ENCODE data around the gene COL5A1. TPM values are rescaled to one million over a fixed set of nuclear protein-coding genes. Genes with fewer than 3 reads are reported as not detected.
"Not testable (repeated sequence)": the region's sequence is repeated elsewhere in the genome, so short reads cannot be mapped to it uniquely, and the experiment has no call there.

Gene COL5A1
- total RNA-seq, 1 donor from 2014 or later, result not detected

DNA sequence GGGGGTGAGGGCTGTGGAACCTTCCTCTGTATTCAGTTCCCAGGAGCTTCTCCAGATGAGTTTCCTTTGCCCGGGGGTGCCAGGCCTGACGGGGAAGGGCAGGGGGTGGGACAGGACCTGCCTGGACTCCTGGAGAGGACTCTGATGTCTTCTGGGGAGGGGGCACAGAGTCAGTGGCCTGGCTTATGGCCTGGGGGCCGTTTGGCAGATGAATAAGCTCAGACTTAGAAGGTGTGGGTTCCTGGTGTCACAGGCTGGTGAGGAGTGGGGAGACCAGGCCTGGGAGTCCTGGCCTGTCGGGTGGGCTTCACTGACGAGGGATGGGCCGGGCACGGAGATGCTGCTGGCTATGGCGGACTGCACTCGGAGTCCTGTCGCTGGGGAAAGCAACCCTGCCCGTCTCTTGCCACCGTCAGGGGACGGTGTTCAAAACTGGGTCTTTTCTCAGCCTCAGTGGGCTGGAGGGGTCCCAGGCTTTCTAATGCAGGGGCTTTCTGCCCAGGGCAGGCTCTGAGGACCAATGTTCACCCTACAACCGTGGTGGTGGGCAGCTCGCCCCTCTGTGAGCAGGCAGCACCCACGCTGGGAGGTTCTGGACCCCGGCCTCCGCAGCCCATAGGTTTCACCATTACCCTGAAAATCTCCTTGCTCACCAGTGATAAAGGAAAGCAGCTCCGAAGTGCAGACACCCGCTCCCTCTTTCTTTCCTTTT lies 16.2 kb downstream of the COL5A1 start:
- H3K27me3 Mint-ChIP-seq, result no peaks in the 10 kb centered on the region
- H3K4me3 Mint-ChIP-seq, result no peak overlapping the region
- intact Hi-C loops (cut with micrococcal nuclease), result no loop called here
- H3K27ac Mint-ChIP-seq, result no peak overlapping the region
- no peaks in the 10 kb centered on the region for H3K4me1 Mint-ChIP-seq
- H3K9me3 Mint-ChIP-seq, result no peaks in the 10 kb centered on the region
- DNase-seq, result no peak
- H3K36me3 Mint-ChIP-seq (ENCODE audit: low read depth), result no peaks in the 10 kb centered on the region

DNA sequence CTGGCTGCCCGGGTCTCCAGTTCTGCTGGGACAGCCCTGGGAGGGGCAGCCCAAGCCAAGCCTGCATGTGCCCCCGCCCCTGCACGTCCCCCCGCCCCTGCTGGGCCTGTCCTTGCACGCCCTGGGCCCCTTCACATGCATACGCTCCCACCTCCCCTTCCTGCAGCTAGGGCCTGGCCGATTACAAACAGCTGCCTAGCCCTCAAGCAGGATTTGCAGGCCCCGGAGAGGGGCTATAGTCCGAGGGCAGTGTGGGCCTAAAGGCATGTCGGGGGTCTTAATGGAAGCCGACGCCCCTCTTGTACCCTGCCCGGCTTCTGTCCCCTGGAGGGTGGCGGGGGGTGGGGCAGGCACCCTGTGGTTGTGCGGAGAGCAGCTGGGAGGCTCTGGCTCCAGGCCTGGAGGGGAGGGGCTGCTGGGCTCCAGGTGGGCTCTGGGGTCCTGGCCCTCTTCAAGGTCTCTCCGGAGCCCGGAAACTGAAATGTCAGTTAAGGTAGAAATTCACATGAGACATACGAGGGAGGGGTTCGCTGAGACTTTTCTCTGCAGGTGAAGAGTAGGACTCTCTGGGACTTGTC lies 16.9 kb downstream of the COL5A1 start:
- Mint-ChIP-seq H3K27ac (no peak overlapping the region), H3K4me1 (no peaks in the 10 kb centered on the region), H3K27me3 (no peaks in the 10 kb centered on the region), H3K36me3 (ENCODE audit: low read depth) (no peaks in the 10 kb centered on the region), H3K9me3 (no peaks in the 10 kb centered on the region), H3K4me3 (no peak overlapping the region)
- intact Hi-C loops (cut with micrococcal nuclease), result no loop called here
- DNase-seq, result no peak

DNA sequence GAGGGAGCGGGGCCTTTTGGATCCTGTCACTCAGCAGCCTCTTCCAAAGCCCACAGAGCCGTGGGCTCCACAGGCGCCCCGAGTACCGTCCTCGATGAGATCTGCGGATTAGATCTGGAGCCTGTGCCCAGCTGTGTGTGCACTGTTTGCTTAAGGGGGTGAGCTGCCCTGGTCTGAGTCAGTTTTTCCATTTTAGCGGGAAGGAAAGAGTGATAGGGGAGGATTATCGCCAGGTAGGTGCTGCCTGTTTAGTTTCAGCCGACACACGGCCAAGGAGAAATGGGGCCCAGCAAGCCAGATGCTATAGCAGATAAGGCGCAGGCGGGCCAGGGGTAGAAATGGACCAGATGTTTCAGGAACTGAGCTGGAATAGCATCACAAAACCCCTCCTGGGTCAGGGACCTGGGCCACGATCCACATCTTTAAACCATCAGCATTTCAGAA lies 18.1 kb downstream of the COL5A1 start:
- no peaks in the 10 kb centered on the region for H3K4me1 Mint-ChIP-seq
- no peaks in the 10 kb centered on the region for H3K9me3 Mint-ChIP-seq
- no peaks in the 10 kb centered on the region for H3K27me3 Mint-ChIP-seq
- DNase-seq, result no peak
- intact Hi-C loops (cut with micrococcal nuclease), result no loop called here
- no peak overlapping the region for H3K4me3 Mint-ChIP-seq
- H3K27ac Mint-ChIP-seq, result no peak overlapping the region
- H3K36me3 Mint-ChIP-seq (ENCODE audit: low read depth), result no peaks in the 10 kb centered on the region

DNA sequence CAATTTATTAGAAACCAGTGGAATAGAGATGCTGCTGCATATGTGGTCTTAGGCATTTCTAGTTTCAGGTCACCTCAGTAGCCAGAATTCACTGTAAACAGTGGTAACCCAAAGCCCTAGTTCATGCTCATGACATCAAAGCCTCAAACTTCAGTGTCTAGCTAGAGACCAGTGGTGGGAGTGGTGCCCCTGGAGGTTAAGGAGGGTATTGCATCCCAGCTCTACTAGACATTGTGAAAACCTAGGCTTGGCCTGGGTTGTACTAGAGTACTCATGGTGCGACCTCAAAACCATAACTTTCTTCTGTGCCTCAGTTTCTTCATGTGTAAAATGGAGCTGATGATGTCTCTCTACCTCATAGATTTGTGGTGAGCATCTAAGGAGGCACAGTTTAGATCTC lies 18.8 kb downstream of the COL5A1 start:
- Mint-ChIP-seq H3K4me3 (no peak overlapping the region), H3K36me3 (ENCODE audit: low read depth) (no peaks in the 10 kb centered on the region), H3K27me3 (no peaks in the 10 kb centered on the region), H3K9me3 (no peaks in the 10 kb centered on the region), H3K27ac (no peak overlapping the region), H3K4me1 (no peaks in the 10 kb centered on the region)
- no peak for DNase-seq
- intact Hi-C loops (cut with micrococcal nuclease), result no loop called here

DNA sequence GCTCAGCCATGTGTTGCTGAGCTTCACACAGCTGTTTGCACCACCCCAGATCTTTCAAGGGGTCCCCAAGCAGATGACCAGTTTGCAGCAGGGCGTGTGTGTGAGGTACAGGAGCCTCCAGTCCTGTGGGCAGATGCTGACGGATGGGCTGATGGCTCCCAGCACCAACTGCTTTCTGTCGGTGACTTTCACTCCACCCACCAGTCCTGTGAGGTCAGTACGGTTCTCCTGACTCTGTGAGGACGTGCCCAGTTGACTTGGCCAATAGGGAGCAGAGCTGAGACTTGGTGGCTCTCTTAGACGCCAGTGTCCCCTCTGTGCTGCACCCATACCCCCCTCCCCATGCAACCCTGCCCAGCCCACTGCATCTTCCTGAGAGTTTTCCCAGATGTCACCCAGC lies 19.7 kb downstream of the COL5A1 start:
- DNase-seq, result no peak
- no peaks in the 10 kb centered on the region for H3K4me1 Mint-ChIP-seq
- intact Hi-C loops (cut with micrococcal nuclease), result no loop called here
- no peaks in the 10 kb centered on the region for H3K27me3 Mint-ChIP-seq
- no peaks in the 10 kb centered on the region for H3K9me3 Mint-ChIP-seq
- H3K4me3 Mint-ChIP-seq, result no peak overlapping the region
- no peaks in the 10 kb centered on the region for H3K36me3 Mint-ChIP-seq (ENCODE audit: low read depth)
- H3K27ac Mint-ChIP-seq, result no peak overlapping the region

DNA sequence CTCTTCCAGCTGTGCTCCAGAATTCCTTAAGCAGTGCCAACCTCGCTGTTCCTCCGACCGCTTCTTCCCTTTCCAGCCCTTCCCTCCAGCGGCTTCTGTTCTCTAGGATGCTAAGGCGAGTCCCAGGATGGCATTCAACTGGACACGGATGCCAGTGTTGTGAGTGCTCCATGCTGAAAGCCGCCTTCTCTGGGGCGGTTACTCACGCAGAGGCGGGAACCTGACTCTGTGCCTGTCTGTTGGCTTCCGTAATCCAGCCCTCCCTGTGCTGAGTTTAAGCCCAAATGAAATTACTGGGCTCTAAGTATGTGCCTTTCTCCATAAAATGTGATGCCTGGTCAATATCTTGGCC lies 20.2 kb downstream of the COL5A1 start:
- intact Hi-C loops (cut with micrococcal nuclease), result no loop called here
- Mint-ChIP-seq H3K27me3 (no peaks in the 10 kb centered on the region), H3K9me3 (no peaks in the 10 kb centered on the region), H3K27ac (no peak overlapping the region), H3K4me3 (no peak overlapping the region), H3K36me3 (ENCODE audit: low read depth) (no peaks in the 10 kb centered on the region), H3K4me1 (no peaks in the 10 kb centered on the region)
- DNase-seq, result no peak

DNA sequence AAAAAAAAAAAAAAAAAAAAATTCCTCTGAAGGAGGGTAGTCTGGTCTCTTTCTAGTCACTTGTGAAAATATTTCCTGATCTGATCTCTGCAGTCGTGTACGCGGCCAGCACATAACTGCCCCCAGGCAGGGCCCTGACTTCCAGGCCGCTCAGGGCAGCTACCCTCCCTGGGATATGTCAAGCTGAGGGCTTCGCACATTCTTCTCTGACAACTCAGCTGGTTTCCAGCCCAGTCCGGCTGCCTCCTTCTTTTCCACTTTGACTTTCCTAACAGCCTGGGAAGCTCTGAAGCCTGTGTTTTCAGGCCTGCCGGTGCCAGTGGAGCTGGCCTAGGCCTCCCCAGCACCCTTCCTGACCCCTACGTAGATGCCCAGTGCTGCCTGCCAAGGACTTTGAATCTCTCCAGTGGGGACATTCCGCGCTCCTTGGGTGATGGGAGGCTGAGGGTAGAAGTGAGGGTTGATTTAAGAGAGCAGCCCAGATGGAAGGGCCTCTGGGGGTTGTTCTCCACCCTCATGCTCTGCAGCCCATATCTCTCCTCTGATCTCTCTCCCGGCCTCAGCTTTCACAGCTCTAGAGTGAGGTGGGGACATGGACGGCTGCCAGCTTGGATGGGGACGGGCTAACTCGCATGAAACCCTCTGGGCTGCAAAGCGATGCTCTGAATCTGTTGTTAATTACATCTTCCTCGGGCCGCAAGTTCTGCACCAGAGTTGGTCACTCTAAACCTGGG lies 20.7 kb downstream of the COL5A1 start:
- intact Hi-C loops (cut with micrococcal nuclease), result no loop called here
- Mint-ChIP-seq H3K27me3 (no peaks in the 10 kb centered on the region), H3K27ac (no peak overlapping the region), H3K9me3 (no peaks in the 10 kb centered on the region), H3K36me3 (ENCODE audit: low read depth) (no peaks in the 10 kb centered on the region), H3K4me1 (no peaks in the 10 kb centered on the region), H3K4me3 (no peak overlapping the region)
- DNase-seq, result no peak

DNA sequence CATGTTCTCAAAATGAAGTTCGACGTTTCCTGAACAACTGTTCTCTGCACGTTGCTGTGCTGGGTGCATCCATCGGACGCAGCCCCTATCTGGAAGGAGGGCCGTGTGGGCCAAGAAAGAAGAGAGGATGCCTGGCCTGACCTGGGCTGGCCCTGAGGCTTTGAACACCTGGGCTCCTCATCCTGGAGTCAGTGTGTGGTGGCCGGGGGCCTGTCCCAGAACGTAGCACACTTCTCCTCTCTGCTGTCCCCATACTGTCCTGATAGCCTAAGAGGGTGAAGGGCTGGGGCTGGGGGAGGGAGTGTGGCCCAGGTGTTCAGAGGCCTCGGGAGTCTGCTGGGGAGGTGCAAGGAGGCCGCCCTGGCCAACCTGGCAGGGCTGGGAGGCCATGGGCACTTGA lies 21.5 kb downstream of the COL5A1 start:
- no peaks in the 10 kb centered on the region for H3K36me3 Mint-ChIP-seq (ENCODE audit: low read depth)
- H3K9me3 Mint-ChIP-seq, result no peaks in the 10 kb centered on the region
- H3K4me3 Mint-ChIP-seq, result no peak overlapping the region
- DNase-seq, result no peak
- intact Hi-C loops (cut with micrococcal nuclease), result no loop called here
- H3K4me1 Mint-ChIP-seq, result no peaks in the 10 kb centered on the region
- H3K27ac Mint-ChIP-seq, result no peak overlapping the region
- no peaks in the 10 kb centered on the region for H3K27me3 Mint-ChIP-seq

DNA sequence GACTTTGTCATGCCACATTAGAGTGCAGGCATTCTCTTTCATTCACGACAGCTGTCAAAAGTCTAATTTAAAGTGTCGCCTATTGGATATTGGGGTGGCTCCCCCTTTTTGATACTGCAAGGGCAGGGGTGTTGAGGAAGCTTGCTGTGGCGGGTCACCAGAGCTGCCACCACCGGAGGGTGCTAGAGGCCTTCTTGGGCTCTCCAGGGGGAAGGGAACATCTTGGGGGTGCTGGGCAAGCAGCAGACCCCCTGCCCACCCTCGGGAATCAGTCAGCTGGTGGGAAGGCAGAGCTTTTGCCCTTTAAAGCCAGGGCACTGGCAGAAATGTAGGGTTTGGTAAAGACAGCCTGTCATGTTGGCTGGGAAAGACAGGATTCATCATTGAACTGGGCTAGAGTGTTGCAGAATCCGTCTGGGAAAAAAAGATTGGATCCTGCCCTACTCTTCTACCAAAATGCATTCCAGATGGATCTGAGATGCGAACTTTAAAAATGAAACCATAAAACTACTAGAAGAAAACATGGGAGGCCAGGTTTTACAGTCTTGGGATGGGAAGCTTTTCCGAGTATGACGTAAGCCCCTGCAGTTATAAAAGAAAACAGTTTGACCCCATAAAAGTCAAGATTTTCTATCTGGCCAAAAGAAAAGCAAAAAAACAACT lies 22.3 kb downstream of the COL5A1 start:
- DNase-seq, result no peak
- Mint-ChIP-seq H3K4me3 (no peak overlapping the region), H3K27ac (no peak overlapping the region), H3K9me3 (no peaks in the 10 kb centered on the region), H3K4me1 (no peaks in the 10 kb centered on the region), H3K36me3 (ENCODE audit: low read depth) (no peaks in the 10 kb centered on the region), H3K27me3 (no peaks in the 10 kb centered on the region)
- intact Hi-C loops (cut with micrococcal nuclease), result no loop called here

DNA sequence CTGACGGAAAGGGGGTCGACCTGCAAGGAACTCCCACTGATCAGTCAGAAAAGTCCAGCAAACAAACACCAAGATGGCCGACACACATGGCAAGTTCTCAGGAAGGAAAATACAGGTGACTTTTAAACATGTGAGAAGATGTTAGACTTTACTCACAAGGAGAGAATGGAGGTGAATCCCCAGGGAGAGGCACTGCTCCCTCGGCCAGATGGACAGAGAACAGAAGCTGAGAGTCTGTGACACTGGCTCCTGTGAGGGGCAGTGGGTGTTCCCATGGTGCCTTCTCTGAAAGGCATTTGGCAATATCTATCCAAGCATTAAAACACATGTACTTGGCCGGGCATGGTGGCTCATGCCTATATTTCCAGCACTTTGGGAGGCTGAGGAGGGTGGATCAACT lies 22.8 kb downstream of the COL5A1 start:
- intact Hi-C loops (cut with micrococcal nuclease), result no loop called here
- no peak overlapping the region for H3K27ac Mint-ChIP-seq
- H3K4me3 Mint-ChIP-seq, result no peak overlapping the region
- H3K9me3 Mint-ChIP-seq, result no peaks in the 10 kb centered on the region
- H3K27me3 Mint-ChIP-seq, result no peaks in the 10 kb centered on the region
- no peaks in the 10 kb centered on the region for H3K4me1 Mint-ChIP-seq
- no peaks in the 10 kb centered on the region for H3K36me3 Mint-ChIP-seq (ENCODE audit: low read depth)
- no peak for DNase-seq

DNA sequence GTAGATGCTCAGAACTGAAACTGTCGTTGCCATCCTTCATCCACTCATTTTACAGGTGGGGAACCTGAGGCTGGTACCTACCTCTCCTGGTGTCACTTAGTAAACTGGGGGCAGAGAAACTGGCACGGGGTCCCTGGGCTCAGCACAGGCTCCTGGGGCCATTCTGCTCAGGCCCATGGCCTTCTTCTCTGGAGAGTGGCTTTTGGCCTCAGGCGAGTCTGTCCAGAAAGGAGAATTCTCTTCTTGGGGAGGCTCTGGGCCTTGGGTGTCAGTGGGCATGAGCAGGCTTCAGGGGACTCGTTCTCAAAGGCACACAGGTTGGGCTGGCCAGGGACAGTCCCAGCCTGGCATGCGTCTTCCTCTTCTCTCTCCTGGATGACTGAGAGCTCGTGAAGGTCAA lies 24.6 kb downstream of the COL5A1 start:
- H3K36me3 Mint-ChIP-seq (ENCODE audit: low read depth), result no peaks in the 10 kb centered on the region
- H3K27me3 Mint-ChIP-seq, result no peaks in the 10 kb centered on the region
- H3K9me3 Mint-ChIP-seq, result no peaks in the 10 kb centered on the region
- H3K4me3 Mint-ChIP-seq, result no peak overlapping the region
- H3K27ac Mint-ChIP-seq, result no peak overlapping the region
- intact Hi-C loops (cut with micrococcal nuclease), result no loop called here
- H3K4me1 Mint-ChIP-seq, result no peaks in the 10 kb centered on the region
- DNase-seq, result no peak

DNA sequence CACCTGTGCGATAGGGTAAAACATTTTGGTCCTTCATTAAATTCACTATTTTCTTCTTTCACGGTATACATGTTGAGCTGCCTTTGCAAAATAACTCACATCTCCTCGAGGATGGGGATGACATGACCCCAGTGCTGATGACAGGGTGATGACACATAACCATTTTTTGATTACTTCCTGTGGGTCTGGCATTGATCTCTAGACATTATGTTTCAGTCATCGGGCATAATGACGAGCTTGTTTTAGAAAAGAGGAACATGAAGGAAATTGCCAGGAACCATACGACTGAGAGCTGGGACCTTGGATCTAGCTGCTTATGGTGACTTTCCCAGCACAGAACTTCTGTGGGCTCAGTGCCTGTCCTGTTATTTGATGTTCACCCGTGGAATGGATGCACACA lies 25.2 kb downstream of the COL5A1 start:
- Mint-ChIP-seq H3K27ac (no peak overlapping the region), H3K27me3 (no peaks in the 10 kb centered on the region), H3K9me3 (no peaks in the 10 kb centered on the region), H3K4me3 (no peak overlapping the region), H3K36me3 (ENCODE audit: low read depth) (no peaks in the 10 kb centered on the region), H3K4me1 (no peaks in the 10 kb centered on the region)
- DNase-seq, result no peak
- intact Hi-C loops (cut with micrococcal nuclease), result no loop called here

DNA sequence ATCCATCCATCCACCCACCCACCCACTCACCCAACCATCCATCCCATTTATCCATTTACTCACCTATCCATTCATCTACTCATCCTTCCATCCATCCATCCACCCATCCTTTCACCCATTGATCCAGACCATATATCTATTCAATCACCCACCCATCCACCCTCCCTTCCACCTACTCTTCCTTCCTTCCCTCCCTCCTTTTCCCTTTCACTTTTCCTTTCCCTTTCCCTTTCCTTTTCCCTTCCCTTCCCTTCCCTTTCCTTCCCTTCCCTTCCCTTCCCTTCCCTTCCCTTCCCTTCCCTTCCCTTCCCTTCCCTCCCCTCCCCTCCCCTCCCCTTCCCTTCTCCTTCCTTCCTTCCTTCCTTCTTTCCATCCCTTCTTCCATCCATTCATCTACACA lies 27.4 kb downstream of the COL5A1 start:
- intact Hi-C loops (cut with micrococcal nuclease), result not testable (repeated sequence)

DNA sequence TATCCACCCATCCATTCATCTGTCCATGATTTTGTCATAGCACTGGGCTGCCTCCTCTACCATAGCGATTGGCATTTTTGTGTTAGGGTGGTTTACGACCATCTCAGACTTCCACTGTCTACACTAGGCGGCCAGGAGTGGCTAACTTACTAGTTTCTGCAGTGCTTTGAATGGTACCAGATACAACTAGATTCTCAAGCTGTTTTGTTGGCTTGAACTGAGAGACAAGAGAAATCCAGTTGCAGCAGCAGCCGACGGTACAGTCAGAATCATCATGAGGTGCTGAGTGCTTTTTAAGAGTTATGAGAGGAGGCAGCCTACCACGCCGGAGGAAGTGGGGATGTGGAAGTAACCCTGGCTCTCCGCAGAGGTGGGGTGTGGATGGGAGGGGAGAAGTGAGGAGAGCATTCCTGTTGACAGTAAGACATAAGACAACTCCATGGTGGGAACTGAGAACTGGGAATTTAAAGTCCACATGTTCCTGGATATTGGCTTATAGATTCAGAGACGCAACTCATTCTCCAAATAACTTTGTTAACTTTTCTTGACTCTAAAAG lies 27.9 kb downstream of the COL5A1 start:
- Mint-ChIP-seq H3K4me1 (no peaks in the 10 kb centered on the region), H3K36me3 (ENCODE audit: low read depth) (no peaks in the 10 kb centered on the region), H3K4me3 (no peak overlapping the region), H3K9me3 (no peaks in the 10 kb centered on the region), H3K27me3 (no peaks in the 10 kb centered on the region), H3K27ac (no peak overlapping the region)
- intact Hi-C loops (cut with micrococcal nuclease), result no loop called here
- no peak for DNase-seq

More for the DNA sequence above, 27.4 kb downstream of the COL5A1 start:
- DNase-seq; H3K9me3 Mint-ChIP-seq; H3K27me3 Mint-ChIP-seq; H3K27ac Mint-ChIP-seq; H3K4me1 Mint-ChIP-seq; H3K4me3 Mint-ChIP-seq; H3K36me3 Mint-ChIP-seq (ENCODE audit: low read depth): not testable (repeated sequence)

Data from activated CD4-positive, alpha-beta T cell treated with anti-CD3 and anti-CD28 coated beads, Interleukin-2, amount 10 ng/mL, durations not matched to agents 24 days and 14 days (primary cell).